AG09319 (cell line): ENCODE measurements around the gene MORC1.

Experiments
- DNase-seq: peaks from one replicate; pipeline ENCODE4 v3.0.0-alpha.2; 2010; ENCODE audit warnings: low read depth; ENCODE audit errors: extremely low read depth
- CTCF ChIP-seq: IDR thresholded peaks from 2 replicates; pipeline ENCODE4 v1.5.1; 2011; ENCODE audit warnings: low read depth, mild to moderate bottlenecking, inconsistent platforms, low read length, moderate library complexity

Gene MORC1

GRCh38 chr3:108970561-108970960 is 147.4 kb downstream of the MORC1 start:
- DNase-seq, result no peak
- no peak for TF ChIP-seq CTCF

GRCh38 chr3:108966773-108967172 is 151.2 kb downstream of the MORC1 start:
- DNase-seq, result no peak
- no peak for TF ChIP-seq CTCF

- no peak for DNase-seq
- no peak for TF ChIP-seq CTCF
Observed at GRCh38 chr3:108959017-108959416, 158.9 kb downstream of the MORC1 start.

GRCh38 chr3:108953700-108954099 is 164.2 kb downstream of the MORC1 start, which contains the start of gene GUCA1C:
Gene GUCA1C, minus strand, starts transcription at chr3:108953879. Its CDS starts 117 bp downstream, at chr3:108953762.
- no peak for DNase-seq
- TF ChIP-seq CTCF, result no peak

- TF ChIP-seq CTCF, result no peak
- no peak for DNase-seq
Observed at GRCh38 chr3:108953210-108953609, 164.7 kb downstream of the MORC1 start.

- DNase-seq, result no peak
- TF ChIP-seq CTCF, result no peak
Observed at GRCh38 chr3:108951820-108952501, 166.0 kb downstream of the MORC1 start.

- no peak for TF ChIP-seq CTCF
Observed at GRCh38 chr3:108947855-108948254, 170.1 kb downstream of the MORC1 start.

More at GRCh38 chr3:108947855-108948254, 170.1 kb downstream of the MORC1 start:
- no peak for DNase-seq
